GM10266 (cell line): ENCODE results near the gene BCAR3.

Experiments
- DNase-seq: peaks from one replicate; pipeline ENCODE4 v3.0.0; 2012; ENCODE audit errors: extremely low spot score
- CTCF ChIP-seq: IDR thresholded peaks from 2 replicates; pipeline ENCODE4 v1.5.1; 2012; ENCODE audit warnings: mild to moderate bottlenecking, low read depth; ENCODE audit not compliant: control insufficient read depth, insufficient read depth; ENCODE audit errors: missing control alignments

BCAR3 gene

DNA sequence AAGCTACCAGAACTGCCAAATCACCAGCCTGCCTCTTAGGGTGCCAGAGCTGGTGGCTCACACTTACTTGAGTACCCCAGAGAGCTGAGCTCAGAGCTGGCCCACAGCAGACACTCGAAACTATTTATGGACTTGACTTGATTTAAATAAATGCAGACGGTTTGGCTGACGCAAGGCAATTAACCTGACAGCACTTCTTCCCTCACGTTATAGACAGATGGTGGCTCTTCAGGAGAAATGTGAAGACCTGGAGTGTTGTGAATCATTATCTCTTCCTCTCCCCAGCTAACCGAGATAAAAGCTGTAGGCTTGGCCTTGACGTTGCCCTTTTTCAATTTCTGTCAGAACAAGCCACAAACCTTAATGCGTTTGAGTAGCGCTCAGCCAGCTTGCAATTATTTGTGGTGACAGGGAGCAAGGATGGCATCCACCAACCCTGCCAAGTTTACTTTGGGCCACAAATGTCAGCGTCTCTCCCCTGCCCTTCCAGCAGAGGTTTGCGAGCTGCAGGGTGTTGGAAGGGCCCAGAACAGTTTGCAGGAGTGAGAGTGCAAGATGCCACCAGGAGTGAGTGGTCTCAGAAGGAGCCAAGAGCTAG lies 34.0 kb upstream of the BCAR3 start:
- DNase-seq = no peak
- no peak for TF ChIP-seq CTCF

- no peak for DNase-seq
- TF ChIP-seq CTCF = no peak
Observed at GRCh38 chr1:93714356-93714755, 32.7 kb upstream of the BCAR3 start.

DNA sequence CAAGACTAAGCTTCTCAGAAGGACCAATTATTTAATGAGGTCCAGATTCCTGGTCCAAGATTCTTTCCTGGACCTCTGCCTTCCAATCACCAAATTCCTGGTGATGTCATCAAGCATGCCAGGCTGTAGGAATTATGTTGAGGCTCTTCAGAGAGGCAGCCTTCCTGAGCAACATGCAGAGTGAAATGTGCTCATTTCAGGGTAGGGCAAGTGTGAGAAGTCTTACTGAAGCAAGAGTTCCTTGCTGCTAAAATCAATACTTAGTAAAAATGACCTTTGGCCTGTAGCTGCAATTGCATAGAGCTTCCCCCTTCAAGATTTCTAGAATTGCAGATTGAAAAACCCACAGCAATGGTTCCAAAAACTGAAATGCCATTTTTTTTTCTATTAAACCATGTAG lies 31.7 kb upstream of the BCAR3 start:
- DNase-seq = no peak
- TF ChIP-seq CTCF = no peak

- TF ChIP-seq CTCF = no peak
Observed at GRCh38 chr1:93712741-93713140, 31.1 kb upstream of the BCAR3 start.

GRCh38 chr1:93710499-93711453 lies 29.1 kb upstream of the BCAR3 start:
- no peak for DNase-seq
- no peak for TF ChIP-seq CTCF

More at GRCh38 chr1:93712741-93713140, 31.1 kb upstream of the BCAR3 start:
- DNase-seq = no peak

DNA sequence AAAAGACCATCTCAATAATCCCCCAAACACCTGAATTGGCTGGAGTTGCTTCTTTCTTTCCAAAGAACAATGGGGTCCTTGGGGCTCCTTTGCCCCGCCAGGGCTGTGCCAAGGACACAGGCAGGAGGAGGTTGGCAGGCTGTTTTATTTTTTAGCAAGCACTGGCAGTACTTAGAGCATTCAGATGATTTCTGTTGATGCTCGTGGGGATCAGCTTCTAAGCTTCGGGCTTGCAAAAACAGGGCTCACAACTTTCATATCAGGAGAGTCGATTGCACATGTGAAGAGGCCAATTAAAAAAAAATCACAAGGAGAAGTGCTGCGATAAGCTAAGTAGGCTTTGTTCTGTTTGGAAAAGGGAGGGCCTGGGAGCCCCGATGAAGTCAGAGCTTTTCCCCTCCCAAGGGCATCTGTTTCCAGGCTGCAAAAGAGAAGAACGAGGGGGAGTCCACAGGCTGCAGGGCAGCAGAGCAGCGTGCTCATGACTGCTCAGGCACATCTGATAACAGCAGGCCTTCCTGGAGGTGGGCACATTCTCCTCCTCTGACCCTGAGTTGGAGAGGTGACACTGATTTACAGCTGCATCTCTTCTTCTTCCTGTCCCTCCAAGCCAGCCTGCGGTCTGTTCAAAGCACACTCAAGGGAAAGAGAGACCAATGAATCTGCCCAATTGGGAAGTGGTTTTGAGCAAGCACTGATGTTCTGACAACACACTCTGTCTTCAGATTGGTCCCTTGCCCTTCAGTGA lies 27.3 kb upstream of the BCAR3 start:
- no peak for DNase-seq
- no peak for TF ChIP-seq CTCF
